ENCODE data around the gene HENMT1.

Gene HENMT1

GRCh38 chr1:108692724-108693655 is 32.1 kb upstream of the HENMT1 start (continued):
- TF ChIP-seq ZNF362 (tag by site-specific recombination; IDR thresholded peaks at IDR 0.05) (no peak), ZEB2 (tag by site-specific recombination; IDR thresholded peaks at IDR 0.05) (0 out of 2 replicates have a peak, but pooled peaks have one; percentile 1), SCRT2 (tag by site-specific recombination; IDR thresholded peaks at IDR 0.05) (peak; percentile 76), PRDM10 (tag by site-specific recombination; IDR thresholded peaks at IDR 0.05) (peak; percentile 46; the same call in 1 of the 2 replicates), CTCF (tag by site-specific recombination; IDR thresholded peaks at IDR 0.05) (peak; percentile 87; the same call in 1 of the 2 replicates), ZNF560 (tag by site-specific recombination; IDR thresholded peaks at IDR 0.05; ENCODE audit: borderline replicate concordance) (no peak), ZBTB20 (tag by site-specific recombination; IDR thresholded peaks at IDR 0.05) (peak; percentile 25; the same call in 1 of the 2 replicates), ZFHX2 (tag by site-specific recombination; conservative IDR thresholded peaks at IDR 0.05) (0 out of 2 replicates have a peak, but pooled peaks have one; percentile 22), ZNF501 (tag by site-specific recombination; IDR thresholded peaks at IDR 0.05) (no peak), TCF7L2 (IDR thresholded peaks at IDR 0.05; ENCODE audit: borderline replicate concordance, low read depth, low read length) (peak; percentile 28; the same call in 1 of the 2 replicates), YY1 (tag by site-specific recombination; IDR thresholded peaks at IDR 0.05) (no peak), SP2 (tag by site-specific recombination; IDR thresholded peaks at IDR 0.05) (peak; percentile 16), ZBTB17 (tag by site-specific recombination; IDR thresholded peaks at IDR 0.05) (peak; percentile 60), ZNF155 (tag by site-specific recombination; IDR thresholded peaks at IDR 0.05) (no peak), GLIS1 (tag by site-specific recombination; IDR thresholded peaks at IDR 0.05) (peak; percentile 8; the same call in 1 of the 2 replicates), ZNF549 (tag by site-specific recombination; IDR thresholded peaks at IDR 0.05) (no peak), FEZF1 (tag by site-specific recombination; IDR thresholded peaks at IDR 0.05) (peak; percentile 88), SP3 (tag by site-specific recombination; IDR thresholded peaks at IDR 0.05) (peak; percentile 73), GFI1B (tag by site-specific recombination; IDR thresholded peaks at IDR 0.05) (0 out of 2 replicates have a peak, but pooled peaks have one; percentile 4), PRDM4 (tag by site-specific recombination; IDR thresholded peaks at IDR 0.05) (no peak), ZSCAN23 (tag by site-specific recombination; IDR thresholded peaks at IDR 0.05) (no peak), ZNF366 (tag by site-specific recombination; conservative IDR thresholded peaks at IDR 0.05) (peak; percentile 76; the same call in 1 of the 2 replicates), ZNF311 (tag by site-specific recombination; IDR thresholded peaks at IDR 0.05; ENCODE audit: borderline replicate concordance) (no peak), ZBTB48 (tag by site-specific recombination; IDR thresholded peaks at IDR 0.05) (no peak), ZNF114 (tag by site-specific recombination; IDR thresholded peaks at IDR 0.05) (no peak), ZNF513 (tag by site-specific recombination; IDR thresholded peaks at IDR 0.05) (no peak), ZNF664 (tag by site-specific recombination; IDR thresholded peaks at IDR 0.05) (no peak)

Measured in HEK293 (cell line).